DMS79 (cell line): ENCODE data around the gene HNRNPCL4.
"Not testable (repeated sequence)": the region's sequence is repeated elsewhere in the genome, so short reads cannot be mapped to it uniquely, and the experiment has no call there.

ENCODE experiments used
- DNase-seq: peaks from one replicate; lab custom pipeline; 2025; lab: John Stamatoyannopoulos, UW

Gene HNRNPCL4

DNA sequence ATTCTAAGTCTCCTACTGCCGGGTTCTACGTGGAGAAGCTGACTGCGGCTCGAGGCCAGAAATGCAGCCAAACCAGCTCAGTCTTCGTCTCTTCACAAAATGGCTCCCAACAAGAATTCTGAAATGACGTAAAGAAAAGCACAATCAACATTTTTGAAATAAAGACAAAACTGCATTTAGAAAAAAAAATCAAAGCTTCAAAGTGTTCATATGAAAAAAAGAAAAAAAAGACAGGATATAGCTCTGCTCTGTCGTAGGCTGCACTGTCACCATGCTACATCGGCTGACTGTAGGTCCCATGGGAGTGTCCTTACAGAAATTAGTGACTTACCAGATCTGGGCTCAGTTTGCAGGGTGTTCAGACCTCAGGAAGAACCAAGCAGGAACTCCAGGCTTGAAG, at the start of gene HNRNPCL4:
Gene HNRNPCL4, minus strand, starts transcription at position 101 of the 400 bp plus-strand sequence. CDS start 164 bp downstream, outside the sequence.
- not testable (repeated sequence) for DNase-seq

DNA sequence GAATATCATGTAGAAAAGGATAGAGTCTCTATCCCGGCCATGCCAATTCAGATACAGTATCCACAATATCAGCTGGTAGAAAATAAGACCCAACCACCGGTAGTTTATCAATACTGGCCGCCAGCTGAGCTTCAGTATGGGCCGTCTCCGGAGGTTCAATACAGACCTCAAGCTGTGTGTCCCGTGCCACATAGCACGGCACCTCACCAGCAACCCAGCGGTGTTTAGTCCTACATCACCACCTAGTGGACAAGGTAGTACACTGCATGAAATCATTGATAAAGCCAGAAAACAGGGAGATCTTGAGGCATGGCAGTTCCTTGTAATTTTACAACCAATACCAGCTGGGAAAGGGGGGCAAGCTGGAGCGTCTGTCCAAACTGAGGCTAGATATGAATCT, 43.3 kb upstream of the HNRNPCL4 start:
- DNase-seq = not testable (repeated sequence)

DNA sequence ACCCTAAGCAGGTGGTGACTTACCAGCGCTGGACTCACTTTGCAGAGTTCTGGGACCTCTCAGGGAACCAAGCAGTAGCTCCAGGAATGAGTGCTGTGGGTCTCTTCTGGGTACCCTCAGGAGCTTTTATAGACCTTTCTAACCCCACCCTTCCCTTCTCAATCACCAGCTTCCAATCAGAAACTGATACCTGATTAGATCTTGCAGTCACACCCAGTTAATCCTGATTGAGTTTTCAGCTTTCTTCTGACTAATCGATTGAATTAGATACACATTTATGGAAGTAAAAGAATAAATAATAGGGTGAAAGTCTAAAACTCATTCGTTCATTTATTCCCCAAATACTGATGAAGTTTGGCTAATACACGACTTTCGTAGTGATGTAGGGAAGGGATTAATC, 35.9 kb upstream of the HNRNPCL4 start, which contains the start of gene PRAMEF13:
Gene PRAMEF13, minus strand, starts transcription at position 101 of the 400 bp plus-strand sequence. CDS start 1,820 bp downstream, outside the sequence.
- not testable (repeated sequence) for DNase-seq

DNA sequence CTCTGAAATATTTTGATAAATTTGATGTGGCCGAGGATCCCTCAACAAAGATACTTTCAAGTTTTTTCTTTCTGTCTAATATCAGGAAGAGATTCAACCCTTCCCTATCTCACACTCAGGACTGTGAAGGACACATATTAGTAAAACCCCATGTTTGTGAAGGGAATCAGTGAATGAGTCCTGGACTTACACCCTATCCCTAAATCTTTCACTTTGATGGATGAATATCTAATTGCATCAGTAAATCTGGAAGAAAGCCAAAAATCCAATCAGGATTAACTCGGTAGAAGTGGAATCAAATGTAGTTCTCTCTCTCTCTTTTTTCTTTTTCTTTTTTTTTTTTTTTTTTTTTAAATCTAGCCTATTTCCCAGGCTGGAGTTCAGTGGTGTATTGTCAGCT, 6.1 kb upstream of the HNRNPCL4 start, which contains the start of gene PRAMEF9:
Gene PRAMEF9, plus strand, starts transcription at position 301 of the 400 bp plus-strand sequence. CDS start 3,433 bp downstream, outside the sequence.
- not testable (repeated sequence) for DNase-seq

DNA sequence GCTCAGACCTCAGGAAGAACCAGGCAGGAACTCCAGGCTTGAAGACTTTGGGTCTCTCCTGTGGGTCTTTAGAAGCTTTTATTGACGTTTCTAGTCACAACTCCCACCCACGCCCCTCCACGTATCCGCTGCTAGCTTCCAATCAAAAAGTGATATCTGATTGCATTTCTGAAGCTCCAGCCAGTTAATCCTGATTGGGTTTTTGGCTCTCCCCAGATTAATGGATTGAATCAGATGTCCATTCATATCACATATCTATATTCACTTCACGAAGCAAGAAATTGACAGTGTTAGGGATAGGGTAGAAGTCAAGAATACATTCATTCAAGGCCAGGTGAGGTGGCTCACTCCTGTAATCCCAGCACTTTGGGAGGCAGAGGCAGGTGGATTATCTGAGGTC, 9.5 kb downstream of the HNRNPCL4 start, which contains the start of gene PRAMEF26:
Gene PRAMEF26, minus strand, starts transcription at position 101 of the 400 bp plus-strand sequence. CDS start 2,914 bp downstream, outside the sequence.
- DNase-seq = not testable (repeated sequence)

DNA sequence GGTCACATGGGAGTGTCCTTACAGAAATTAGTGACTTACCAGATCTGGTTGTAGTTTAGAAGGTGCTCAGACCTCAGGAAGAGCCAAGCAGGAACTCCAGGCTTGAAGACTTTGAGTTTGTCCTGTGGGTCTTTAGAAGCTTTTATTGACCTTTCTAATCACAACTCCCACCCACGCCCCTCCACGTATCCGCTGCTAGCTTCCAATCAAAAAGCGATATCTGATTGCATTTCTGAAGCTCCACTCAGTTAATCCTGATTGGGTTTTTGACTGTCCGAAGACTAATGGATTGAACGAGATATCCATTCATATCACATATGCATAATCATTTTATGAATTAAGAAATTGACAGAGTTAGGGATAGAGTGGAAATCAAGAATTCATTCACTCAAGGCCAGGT, 48.7 kb downstream of the HNRNPCL4 start, which contains the start of gene HNRNPCL2:
Gene HNRNPCL2, minus strand, starts transcription at position 101 of the 400 bp plus-strand sequence. CDS start 454 bp downstream, outside the sequence.
- DNase-seq = not testable (repeated sequence)
